ENCODE data around the gene GH1. TPM values are rescaled to one million over a fixed set of nuclear protein-coding genes. Genes with fewer than 3 reads are reported as not detected.
A peak's percentile ranks its signal among the peaks of the same experiment; 100 is the strongest.
"Not testable (repeated sequence)": the region's sequence is repeated elsewhere in the genome, so short reads cannot be mapped to it uniquely, and the experiment has no call there.

Gene GH1
- polyA plus RNA-seq, 6 donors from 2014 or later, result 1.8 TPM; not detected in 5

GRCh38 chr17:63896524-63897354, 21.9 kb downstream of the GH1 start, which contains the start of gene CSH1:
CSH1 (minus strand) TSS chr17:63896574; CDS start chr17:63896511, 63 bp downstream.
- H3K4me1 Mint-ChIP-seq, DNase-seq, H3K27me3 Mint-ChIP-seq, H3K4me3 Mint-ChIP-seq, H3K36me3 Mint-ChIP-seq, H3K9me3 Mint-ChIP-seq: not testable (repeated sequence)
- ATAC-seq (ENCODE audit: low read depth in 2 of 2), result peak in 1 of 2 donors; percentile 43
- peak within 1 kb of the TSS in 1 of 6 donors; percentile 76 for H3K27ac Mint-ChIP-seq

- not testable (repeated sequence) for H3K27me3 Mint-ChIP-seq; H3K36me3 Mint-ChIP-seq; H3K4me1 Mint-ChIP-seq; H3K9me3 Mint-ChIP-seq; H3K27ac Mint-ChIP-seq; ATAC-seq (ENCODE audit: low read depth in 2 of 2); DNase-seq; H3K4me3 Mint-ChIP-seq
Observed at GRCh38 chr17:63894821-63895220, 23.8 kb downstream of the GH1 start.

GRCh38 chr17:63894021-63894420, 24.6 kb downstream of the GH1 start:
- not testable (repeated sequence) for ATAC-seq (ENCODE audit: low read depth in 2 of 2); H3K4me3 Mint-ChIP-seq

GRCh38 chr17:63892316-63893037, 26.2 kb downstream of the GH1 start:
- H3K27me3 Mint-ChIP-seq; H3K4me3 Mint-ChIP-seq; H3K9me3 Mint-ChIP-seq; DNase-seq; ATAC-seq (ENCODE audit: low read depth in 2 of 2); H3K36me3 Mint-ChIP-seq; H3K4me1 Mint-ChIP-seq: not testable (repeated sequence)
- peak overlapping the region in 1 of 6 donors; percentile 63 for H3K27ac Mint-ChIP-seq

More at GRCh38 chr17:63894021-63894420, 24.6 kb downstream of the GH1 start:
- not testable (repeated sequence) for H3K4me1 Mint-ChIP-seq, H3K27ac Mint-ChIP-seq, DNase-seq, H3K36me3 Mint-ChIP-seq, H3K27me3 Mint-ChIP-seq, H3K9me3 Mint-ChIP-seq

GRCh38 chr17:63889026-63889848, 29.4 kb downstream of the GH1 start:
- peak overlapping the region in 1 of 8 donors; percentile 42 for H3K4me3 Mint-ChIP-seq
- H3K36me3 Mint-ChIP-seq, H3K27me3 Mint-ChIP-seq, H3K4me1 Mint-ChIP-seq, H3K9me3 Mint-ChIP-seq: not testable (repeated sequence)
- DNase-seq, result peak; percentile 37
- ATAC-seq (ENCODE audit: low read depth in 2 of 2), result peak; percentile 94 to 97
- H3K27ac Mint-ChIP-seq, result peak overlapping the region in 1 of 6 donors; percentile 86

- H3K4me1 Mint-ChIP-seq, result peaks cover 10 to 16% (median 12%) of the 10 kb centered on the region in 3 donors
- not testable (repeated sequence) for ATAC-seq (ENCODE audit: low read depth in 2 of 2); H3K4me3 Mint-ChIP-seq
Observed at GRCh38 chr17:63885119-63885518, 33.5 kb downstream of the GH1 start.

GRCh38 chr17:63882626-63883126, 36.0 kb downstream of the GH1 start:
- ATAC-seq (ENCODE audit: low read depth in 2 of 2); H3K4me3 Mint-ChIP-seq; DNase-seq; H3K9me3 Mint-ChIP-seq; H3K36me3 Mint-ChIP-seq: not testable (repeated sequence)
- peaks cover 7 to 20% (median 17%) of the 10 kb centered on the region in 3 donors for H3K27me3 Mint-ChIP-seq
- H3K27ac Mint-ChIP-seq, result peak overlapping the region in 1 of 6 donors; percentile 56
- H3K4me1 Mint-ChIP-seq, result peaks cover 6 to 12% (median 10%) of the 10 kb centered on the region in 3 donors

More at GRCh38 chr17:63885119-63885518, 33.5 kb downstream of the GH1 start:
- H3K27ac Mint-ChIP-seq, H3K36me3 Mint-ChIP-seq, H3K9me3 Mint-ChIP-seq, DNase-seq: not testable (repeated sequence)
- peaks cover 0 to 13% (median 11%) of the 10 kb centered on the region in 3 donors for H3K27me3 Mint-ChIP-seq

- Mint-ChIP-seq H3K27ac (peak within 1 kb of the TSS in 2 of 6 donors; percentile 56 to 81), H3K9me3 (no peaks in the 10 kb centered on the region), H3K36me3 (no peaks in the 10 kb centered on the region), H3K27me3 (peaks cover 6 to 20% (median 17%) of the 10 kb centered on the region in 3 donors), H3K4me3 (peak within 1 kb of the TSS in 1 of 8 donors; percentile 29), H3K4me1 (peaks cover 6 to 12% (median 10%) of the 10 kb centered on the region in 3 donors)
- peak; percentile 44 for DNase-seq
- peak; percentile 80 to 87 for ATAC-seq (ENCODE audit: low read depth in 2 of 2)
Observed at GRCh38 chr17:63881935-63882601, 36.6 kb downstream of the GH1 start, which contains the start of gene GH2. GH2 (minus strand) TSS chr17:63881944; CDS start chr17:63881801, 143 bp downstream.

- not testable (repeated sequence) for H3K27ac Mint-ChIP-seq; H3K9me3 Mint-ChIP-seq; DNase-seq; ATAC-seq (ENCODE audit: low read depth in 2 of 2); H3K36me3 Mint-ChIP-seq; H3K4me3 Mint-ChIP-seq
- Mint-ChIP-seq H3K4me1 (peaks cover 6 to 12% (median 10%) of the 10 kb centered on the region in 3 donors), H3K27me3 (peaks cover 4 to 20% (median 17%) of the 10 kb centered on the region in 3 donors)
Observed at GRCh38 chr17:63881337-63881736, 37.3 kb downstream of the GH1 start.

GRCh38 chr17:63880706-63881105, 37.9 kb downstream of the GH1 start:
- H3K9me3 Mint-ChIP-seq, result no peaks in the 10 kb centered on the region
- no peak for DNase-seq
- H3K4me1 Mint-ChIP-seq, result peaks cover 6 to 12% (median 10%) of the 10 kb centered on the region in 3 donors
- H3K27ac Mint-ChIP-seq, result no peak overlapping the region
- H3K27me3 Mint-ChIP-seq, result peaks cover 4 to 20% (median 17%) of the 10 kb centered on the region in 3 donors
- no peak for ATAC-seq (ENCODE audit: low read depth in 2 of 2)
- H3K4me3 Mint-ChIP-seq, result no peak overlapping the region
- H3K36me3 Mint-ChIP-seq, result no peaks in the 10 kb centered on the region

GRCh38 chr17:63878413-63878812, 40.2 kb downstream of the GH1 start:
- not testable (repeated sequence) for DNase-seq, H3K27ac Mint-ChIP-seq, H3K36me3 Mint-ChIP-seq, H3K4me3 Mint-ChIP-seq, H3K9me3 Mint-ChIP-seq
- peaks cover 6 to 12% (median 10%) of the 10 kb centered on the region in 3 donors for H3K4me1 Mint-ChIP-seq
- H3K27me3 Mint-ChIP-seq, result peaks cover 4 to 20% (median 17%) of the 10 kb centered on the region in 3 donors
- peak; percentile 34 to 46 for ATAC-seq (ENCODE audit: low read depth in 2 of 2)

GRCh38 chr17:63874693-63875092, 43.9 kb downstream of the GH1 start:
- H3K4me3 Mint-ChIP-seq; H3K27ac Mint-ChIP-seq; DNase-seq; H3K4me1 Mint-ChIP-seq; H3K9me3 Mint-ChIP-seq; ATAC-seq (ENCODE audit: low read depth in 2 of 2); H3K36me3 Mint-ChIP-seq: not testable (repeated sequence)
- peaks cover 0 to 17% (median 7%) of the 10 kb centered on the region in 3 donors for H3K27me3 Mint-ChIP-seq
